Urothelium cell line (cell line): ENCODE data around the gene TMEM127.

Experiments
- DNase-seq: peaks from one replicate; pipeline ENCODE4 v3.0.0; 2011; ENCODE audit warnings: low spot score, mixed read lengths
- FAIRE-seq: peaks from 2 replicates; lab custom pipeline; 2011; peaks lifted over from hg19 to GRCh38; lab: Jason Lieb, UNC

The TMEM127 gene

GRCh38 chr2:96208143-96209010 lies 57.4 kb downstream of the TMEM127 start, which contains the start of gene STARD7:
TSS of gene STARD7 (minus strand) at chr2:96208827. CDS start at chr2:96208434, 393 bp downstream.
- FAIRE-seq (peak; percentile 82), DNase-seq (peak; percentile 100)

GRCh38 chr2:96207774-96208142 lies 58.0 kb downstream of the TMEM127 start:
- no peak for FAIRE-seq
- no peak for DNase-seq

- FAIRE-seq: no peak
- DNase-seq: no peak
Observed at GRCh38 chr2:96207073-96207773, 58.6 kb downstream of the TMEM127 start.

- FAIRE-seq (no peak), DNase-seq (no peak)
Observed at GRCh38 chr2:96205888-96206287, 59.9 kb downstream of the TMEM127 start.

GRCh38 chr2:96204836-96205624 lies 60.8 kb downstream of the TMEM127 start:
- no peak for DNase-seq
- no peak for FAIRE-seq

- no peak for FAIRE-seq
- no peak for DNase-seq
Observed at GRCh38 chr2:96203130-96204028, 62.4 kb downstream of the TMEM127 start.

- DNase-seq (no peak), FAIRE-seq (no peak)
Observed at GRCh38 chr2:96202152-96202854, 63.5 kb downstream of the TMEM127 start.

GRCh38 chr2:96201338-96201737 lies 64.5 kb downstream of the TMEM127 start:
- DNase-seq (no peak), FAIRE-seq (no peak)

GRCh38 chr2:96198921-96199320 lies 66.9 kb downstream of the TMEM127 start:
- DNase-seq (no peak), FAIRE-seq (no peak)
